Astrocyte of the hippocampus (primary cell): Measurements from ENCODE around the gene TMEM123.

Experiments used
- DNase-seq: peaks from one replicate; pipeline ENCODE4 v3.0.0; 2011; ENCODE audit warnings: low read depth, low spot score

Gene TMEM123

GRCh38 chr11:102361086-102362031 is 91.2 kb downstream of the TMEM123 start:
- no peak for DNase-seq

- DNase-seq, result no peak
These were observed 91.9 kb downstream of the TMEM123 start for GRCh38 chr11:102360681-102361080.

GRCh38 chr11:102359372-102359771 is 93.2 kb downstream of the TMEM123 start:
- DNase-seq, result no peak

- no peak for DNase-seq
These were observed 95.4 kb downstream of the TMEM123 start for GRCh38 chr11:102357116-102357515.

- peak; percentile 48 for DNase-seq
These were observed 104.8 kb downstream of the TMEM123 start for GRCh38 chr11:102347462-102348370.

GRCh38 chr11:102346748-102347461 is 105.7 kb downstream of the TMEM123 start, which contains the start of gene BIRC2:
BIRC2 (plus strand) TSS chr11:102347214; CDS start chr11:102349855, 2,641 bp downstream.
- DNase-seq, result peak; percentile 99

- no peak for DNase-seq
These were observed 106.2 kb downstream of the TMEM123 start for GRCh38 chr11:102346456-102346747.
